ACHN (cell line): ENCODE results near the gene ATP10D.
A peak's percentile ranks its signal among the peaks of the same experiment; 100 is the strongest.

Source experiments
- DNase-seq: peaks from one replicate; pipeline ENCODE4 v3.0.0-alpha.2; 2015
- in situ Hi-C: cut with HindIII; loops from 2 replicates; pipeline ENCODE4 v1.10.0; 2017; ENCODE audit warnings: low sequenced_read_pairs, low pct_ligation_motif_present, low pct_unique_long_range_greater_than_20kb

The ATP10D gene

DNA sequence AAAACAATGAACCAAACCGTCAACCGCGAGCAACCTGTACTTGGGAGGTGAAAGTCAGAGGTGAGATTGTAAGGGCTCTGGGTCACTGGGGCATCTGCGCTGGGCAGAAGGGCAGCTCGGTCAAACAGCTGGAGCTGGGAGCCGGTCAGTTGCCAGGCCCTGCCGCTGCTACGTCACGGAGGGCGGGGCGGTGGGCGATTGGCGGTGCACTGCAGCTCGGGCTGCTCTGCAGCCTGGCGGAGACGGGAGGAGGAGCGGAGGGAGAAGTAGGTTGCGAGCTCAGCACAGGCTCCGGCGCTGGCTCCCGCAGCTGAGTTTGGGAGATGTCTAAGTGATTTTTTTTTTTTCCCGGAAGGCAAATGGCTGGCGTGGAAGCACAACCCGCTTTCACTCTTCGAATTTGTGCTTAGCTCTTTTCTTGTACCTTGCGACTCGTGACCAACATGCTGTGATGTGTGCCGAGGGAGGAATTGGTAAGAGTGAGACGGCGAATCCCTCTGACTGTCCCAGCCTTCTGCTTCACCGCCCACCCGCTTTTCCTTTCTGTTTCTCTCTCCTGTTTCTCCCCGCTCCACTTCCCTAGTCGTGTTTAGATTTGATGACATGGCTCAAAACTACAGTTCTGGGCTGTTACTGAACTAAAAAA, at the start of gene ATP10D:
Gene ATP10D (plus strand): TSS at position 229 of the 646 bp plus-strand sequence. CDS start 27,266 bp downstream, outside the sequence.
- in situ Hi-C loops, result no loop called here
- peak; percentile 90 for DNase-seq

DNA sequence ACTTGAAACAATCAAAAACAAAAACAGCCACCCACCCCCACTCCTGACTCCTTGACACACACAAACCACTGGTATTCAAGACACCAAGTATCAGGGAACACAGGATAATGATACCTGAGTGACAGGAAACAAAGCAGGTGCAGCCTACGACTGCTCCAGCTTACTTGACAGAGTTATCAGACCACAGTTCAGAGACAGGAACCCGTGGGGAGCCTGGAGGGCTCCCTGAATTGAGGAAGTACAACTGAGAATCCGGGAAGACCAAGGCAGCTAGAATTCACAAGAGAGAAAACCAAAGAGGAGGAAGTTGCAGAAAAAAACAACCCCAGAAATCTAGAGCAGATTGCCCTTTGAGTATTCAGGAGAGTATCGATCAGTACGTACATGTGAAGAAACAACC, 42.1 kb upstream of the ATP10D start:
- no peak for DNase-seq

DNA sequence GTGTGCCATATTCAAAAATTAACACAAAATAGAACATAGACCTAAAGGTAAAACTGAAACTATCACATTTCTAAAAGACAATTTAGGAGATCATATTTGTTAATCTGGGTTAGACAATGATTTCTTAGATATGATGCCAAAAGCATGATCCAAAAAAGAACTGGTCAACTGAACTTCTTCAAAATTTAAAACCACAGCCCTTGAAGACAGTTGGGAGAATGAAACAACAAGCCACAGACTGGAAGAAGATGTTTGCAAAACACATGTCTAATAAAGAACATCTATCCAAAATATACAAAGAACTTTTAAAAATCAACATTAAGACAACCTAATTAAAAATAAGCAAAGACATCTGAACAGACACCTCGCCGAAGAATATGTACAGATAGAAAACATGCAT, 41.0 kb upstream of the ATP10D start:
- in situ Hi-C loops, result no loop called here
- DNase-seq, result no peak

More for the DNA sequence above, 42.1 kb upstream of the ATP10D start:
- in situ Hi-C loops, result no loop called here

DNA sequence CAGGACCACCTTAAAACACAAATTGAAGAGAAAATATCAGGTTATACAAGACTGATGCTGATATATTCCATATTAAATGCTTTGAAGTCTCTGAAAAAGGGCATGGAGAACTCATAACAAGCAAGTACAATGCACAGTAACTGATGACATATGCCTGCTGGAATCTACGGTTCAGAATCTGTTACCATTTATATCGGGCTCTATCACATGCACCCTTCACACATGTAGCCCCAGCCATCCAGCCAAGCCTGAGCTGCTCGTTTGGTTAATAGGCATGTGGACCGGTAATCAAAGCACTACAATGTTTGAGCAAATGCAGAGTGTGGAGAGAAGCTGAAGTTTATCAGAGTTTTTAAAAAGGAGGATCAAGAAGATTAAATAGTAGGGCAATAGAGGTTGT, 33.4 kb upstream of the ATP10D start:
- DNase-seq, result no peak
- in situ Hi-C loops, result no loop called here

DNA sequence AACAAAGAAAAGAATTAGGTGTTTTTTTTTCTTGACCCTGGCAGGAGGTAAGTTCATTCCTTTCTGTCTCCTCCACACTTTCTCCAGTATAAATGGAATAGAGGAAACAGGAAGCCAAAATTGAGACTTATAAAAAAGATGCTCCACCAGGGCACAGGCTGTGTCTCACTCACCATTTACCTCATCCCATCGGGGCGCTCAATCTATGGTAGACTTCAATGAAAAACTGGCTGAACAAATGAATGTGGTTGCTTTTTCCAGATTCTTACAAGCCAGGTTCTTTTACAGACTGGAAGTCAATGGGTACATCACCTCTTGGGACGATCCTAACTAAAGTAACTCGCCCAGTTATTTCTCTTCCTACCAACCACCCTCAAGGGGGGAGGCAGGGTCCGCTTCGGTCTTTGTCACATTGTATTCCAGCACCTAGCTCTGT, 22.3 kb upstream of the ATP10D start:
- DNase-seq, result peak; percentile 19
- in situ Hi-C loops, result no loop called here

DNA sequence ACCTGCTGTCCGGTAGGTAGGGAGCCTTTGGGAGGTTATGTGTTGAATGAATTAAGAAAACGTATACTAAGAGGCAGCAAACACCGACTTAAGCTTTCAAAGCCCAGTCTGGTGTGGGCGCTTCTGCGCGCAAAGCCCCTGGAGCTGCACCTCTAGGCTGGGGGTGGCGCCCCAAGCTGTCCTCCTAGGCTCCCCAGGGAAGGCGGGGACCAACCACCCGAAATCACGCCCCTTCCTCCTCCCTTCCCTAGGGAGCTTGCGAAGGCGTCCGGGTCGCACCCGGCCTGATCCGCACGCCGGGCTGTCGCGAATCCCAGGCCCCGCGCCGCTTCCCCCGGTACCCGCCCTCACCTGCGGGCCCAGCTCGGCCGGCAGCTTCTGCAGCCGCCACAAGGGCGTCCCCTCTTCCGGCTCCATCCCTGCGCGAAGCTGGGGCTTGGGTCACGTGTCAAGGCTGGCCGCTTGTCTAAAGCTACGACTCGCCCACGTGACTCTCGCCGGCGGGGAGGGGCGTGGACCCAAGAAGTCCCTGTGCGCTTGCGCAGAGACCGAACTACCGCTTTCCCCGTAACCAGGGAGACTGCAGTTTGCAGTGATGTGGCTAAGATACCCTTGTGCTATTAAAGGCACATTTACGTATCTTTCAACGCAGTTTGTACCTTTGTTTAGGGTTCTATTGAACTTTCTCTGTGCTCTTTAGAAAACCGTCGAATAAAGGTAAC, 21.7 kb upstream of the ATP10D start, which contains the start of gene COMMD8:
Gene COMMD8 (minus strand): TSS at position 468 of the 722 bp plus-strand sequence. CDS start 51 bp downstream, at position 417.
- in situ Hi-C loops, result no loop called here
- DNase-seq, result peak; percentile 93

DNA sequence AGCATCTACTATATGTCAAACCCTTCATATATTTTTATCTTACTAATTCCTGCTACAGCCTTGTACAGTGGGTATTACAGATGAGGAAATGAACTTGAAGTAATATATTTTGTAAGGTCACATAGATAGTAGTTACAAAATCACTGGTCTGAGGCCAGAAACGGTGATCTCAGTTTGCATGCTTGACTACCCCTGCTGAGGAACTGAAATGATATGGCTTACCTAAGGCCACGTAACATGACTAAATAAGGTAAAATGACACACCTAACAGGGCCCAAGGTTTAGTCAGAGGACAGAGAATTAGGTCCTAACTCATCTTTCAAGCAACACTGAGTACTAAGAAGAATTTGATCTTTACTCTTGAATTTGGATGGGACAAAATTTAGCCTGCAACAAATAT, 20.1 kb upstream of the ATP10D start:
- in situ Hi-C loops, result no loop called here

DNA sequence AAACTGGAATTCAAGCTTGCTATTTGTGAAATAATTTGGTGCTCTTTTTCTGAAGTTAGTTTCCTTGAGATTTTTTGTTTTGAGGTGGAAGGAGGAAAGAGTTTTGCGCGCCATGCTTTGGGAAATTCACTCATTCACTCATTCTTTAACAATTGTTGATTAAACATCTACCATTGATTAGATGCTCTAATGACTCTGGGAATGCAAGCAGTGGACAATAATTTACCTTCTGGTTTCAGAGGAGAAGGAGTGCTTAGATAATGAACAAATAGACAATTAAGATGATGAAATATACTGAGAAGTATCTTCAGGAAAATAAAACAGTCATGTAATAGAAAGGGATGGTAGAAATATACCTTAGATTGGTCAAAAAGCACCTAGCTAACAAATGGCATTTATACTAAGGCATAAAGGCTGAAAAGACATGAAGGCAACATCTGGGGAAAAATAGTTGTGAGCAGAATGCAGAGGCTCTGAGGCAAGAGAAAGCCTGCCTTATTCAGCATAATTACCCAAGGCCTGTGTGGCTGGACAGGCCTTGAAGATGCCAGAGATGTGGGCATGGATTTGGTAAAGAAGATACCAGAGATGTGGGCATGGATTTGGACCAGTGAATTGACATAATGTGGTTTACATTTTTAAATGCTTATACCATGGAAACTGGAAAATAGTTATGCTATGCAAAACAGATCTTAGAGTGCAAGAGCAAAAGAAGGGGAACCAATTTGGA, 18.9 kb upstream of the ATP10D start:
- in situ Hi-C loops, result no loop called here
- DNase-seq, result no peak

More for the DNA sequence above, 20.1 kb upstream of the ATP10D start:
- no peak for DNase-seq

DNA sequence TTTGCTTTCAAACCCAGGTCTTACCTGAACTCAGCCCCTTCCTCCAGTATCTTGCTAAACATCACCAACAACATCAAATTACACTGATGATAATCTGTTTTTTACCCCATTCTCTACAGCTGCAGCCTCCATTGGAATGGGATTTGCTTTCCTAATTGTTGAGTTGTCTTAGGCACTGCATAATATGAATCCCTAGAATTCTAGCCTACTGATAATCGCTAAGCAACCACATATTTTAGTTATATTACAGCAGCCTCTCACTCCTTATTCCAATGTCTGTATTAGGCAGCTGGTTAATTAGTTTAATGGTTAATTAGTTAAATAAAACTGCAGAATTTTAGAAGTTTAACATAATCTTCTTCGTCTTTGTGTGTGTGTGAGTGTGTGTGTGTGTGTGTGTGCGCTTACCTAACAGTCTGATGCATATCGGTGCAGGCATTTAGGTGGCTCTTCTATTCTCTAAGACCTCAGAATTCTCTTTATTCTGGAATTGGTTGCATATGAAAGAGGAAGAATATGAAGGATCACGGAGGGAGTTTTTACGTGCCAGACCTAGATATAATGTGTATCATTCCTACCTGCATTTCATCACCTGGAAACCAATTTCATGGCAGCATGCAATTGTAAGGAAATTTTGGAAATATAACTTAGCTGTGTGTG, 16.2 kb upstream of the ATP10D start:
- in situ Hi-C loops, result no loop called here
- DNase-seq, result no peak

DNA sequence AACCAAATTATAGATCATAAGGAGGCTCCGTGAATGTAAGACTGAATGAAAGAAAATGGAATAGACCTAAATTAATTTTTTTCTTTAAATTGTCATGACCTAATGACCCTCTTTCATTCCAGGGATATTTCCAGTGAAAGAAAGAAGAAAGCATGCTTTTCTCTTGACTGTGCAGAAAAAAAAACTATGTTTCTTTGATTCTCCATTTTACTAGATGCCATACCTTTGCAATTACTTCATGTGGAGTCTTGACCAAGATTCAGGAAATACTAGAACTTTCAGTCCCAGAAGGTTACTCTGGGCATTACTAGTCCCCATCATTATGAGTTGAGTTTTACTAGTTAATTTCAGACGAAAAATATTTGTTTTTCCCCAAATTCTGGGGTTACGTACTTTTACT, 15.1 kb upstream of the ATP10D start:
- no peak for DNase-seq
- in situ Hi-C loops, result no loop called here

DNA sequence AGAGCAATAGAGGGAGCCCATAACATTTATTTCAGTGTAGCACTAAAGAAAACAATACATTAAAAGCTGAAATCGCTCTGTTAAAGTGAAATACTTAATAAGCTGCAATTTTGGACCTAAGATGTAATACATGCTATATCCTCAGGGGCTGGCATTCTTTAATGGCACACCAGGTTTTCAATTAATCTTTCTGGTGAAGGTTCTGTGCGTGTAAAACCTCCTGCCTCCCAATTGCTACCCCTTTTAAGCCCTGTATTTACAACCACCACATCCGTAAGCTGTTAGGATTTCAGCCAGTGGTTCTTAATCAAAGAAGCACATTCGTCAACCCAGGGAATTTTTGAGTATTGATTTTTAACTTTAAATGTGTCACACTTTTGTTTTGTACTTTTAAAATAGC, 14.0 kb upstream of the ATP10D start:
- in situ Hi-C loops, result no loop called here

DNA sequence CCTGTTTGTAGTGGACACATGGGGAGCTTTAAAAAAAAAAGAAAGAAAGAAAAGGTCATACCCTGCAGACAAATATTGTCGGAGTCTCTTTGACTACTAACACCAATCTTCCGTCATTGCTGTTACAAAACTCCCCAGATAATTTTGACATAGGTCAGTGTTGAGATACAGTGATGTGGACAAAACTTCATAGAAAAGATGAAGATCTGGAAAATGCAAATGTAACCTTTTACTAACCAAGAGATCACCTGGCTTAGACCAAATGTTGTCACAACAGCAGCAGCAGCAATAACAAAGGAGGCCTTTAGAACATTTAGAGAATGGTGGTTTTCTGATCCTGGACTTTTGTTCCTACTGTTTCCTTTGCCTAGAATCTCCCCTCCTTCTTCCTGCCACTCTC, 13.5 kb upstream of the ATP10D start:
- DNase-seq, result no peak
- in situ Hi-C loops, result no loop called here

More for the DNA sequence above, 14.0 kb upstream of the ATP10D start:
- no peak for DNase-seq

DNA sequence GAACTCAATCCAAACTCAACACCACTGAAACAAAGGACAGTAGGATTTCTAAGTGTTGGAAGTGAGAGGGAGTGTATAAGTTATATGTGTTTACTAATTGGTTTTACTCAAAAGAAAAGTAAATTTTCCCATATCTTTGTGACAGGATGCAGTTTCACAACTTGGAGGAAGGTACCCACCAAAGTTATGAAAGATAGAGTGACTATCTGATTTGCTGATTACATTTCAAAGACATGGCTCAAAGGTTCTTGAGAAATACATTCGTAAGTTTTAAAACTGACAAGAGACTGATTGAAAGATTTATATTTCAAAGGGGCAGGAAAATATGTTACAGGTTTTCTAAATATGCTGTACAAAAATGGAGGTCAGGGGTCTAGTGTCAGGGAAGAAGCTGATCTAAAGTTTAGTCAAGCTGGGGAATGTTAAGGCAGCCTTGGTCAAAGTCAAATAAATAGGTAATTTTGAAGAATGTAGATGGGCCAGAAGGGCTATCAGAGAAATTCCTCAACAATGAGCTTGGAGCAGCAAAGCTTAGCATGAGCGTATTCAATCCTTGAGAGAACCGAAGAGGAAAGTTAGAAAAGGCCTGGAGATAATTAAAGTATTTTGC, 11.8 kb upstream of the ATP10D start:
- no peak for DNase-seq
- in situ Hi-C loops, result no loop called here

DNA sequence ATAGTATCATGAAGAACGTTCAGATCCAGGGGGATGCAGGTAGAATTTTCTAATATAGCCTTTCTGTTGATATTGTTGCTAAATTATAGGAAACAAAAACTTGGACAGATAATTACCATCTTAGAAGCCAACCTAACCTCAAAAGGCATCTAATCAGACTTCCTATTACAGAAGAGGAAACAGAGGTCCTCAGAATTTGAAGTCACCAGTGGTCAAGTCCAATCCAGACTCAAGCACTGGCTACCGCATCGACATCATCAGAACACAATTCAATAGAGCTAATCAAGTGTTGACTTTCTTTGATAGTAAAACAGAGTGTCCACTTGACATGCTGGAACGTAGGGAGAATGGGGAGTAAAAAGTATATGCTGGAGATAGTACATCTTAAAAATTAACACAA, 10.3 kb upstream of the ATP10D start:
- no peak for DNase-seq
- in situ Hi-C loops, result no loop called here

DNA sequence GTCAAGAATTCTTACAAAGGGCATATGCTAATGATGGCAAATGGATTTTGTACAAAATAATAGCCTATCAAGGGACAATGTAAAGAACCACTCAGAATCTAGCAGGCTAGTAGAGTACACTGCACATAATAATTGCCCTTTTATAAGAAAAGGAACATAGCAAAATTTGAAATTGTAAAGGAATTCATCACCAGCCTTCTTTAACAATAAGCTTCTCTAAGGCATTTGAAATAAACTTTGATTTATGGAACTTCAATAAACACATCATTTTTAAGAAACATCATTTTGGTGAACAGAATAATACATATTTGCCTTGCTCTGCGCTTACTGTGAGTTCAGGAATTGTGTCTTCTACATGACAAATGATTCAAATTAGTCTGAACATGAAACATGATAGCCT, 9.7 kb upstream of the ATP10D start:
- in situ Hi-C loops, result no loop called here
- DNase-seq, result no peak

DNA sequence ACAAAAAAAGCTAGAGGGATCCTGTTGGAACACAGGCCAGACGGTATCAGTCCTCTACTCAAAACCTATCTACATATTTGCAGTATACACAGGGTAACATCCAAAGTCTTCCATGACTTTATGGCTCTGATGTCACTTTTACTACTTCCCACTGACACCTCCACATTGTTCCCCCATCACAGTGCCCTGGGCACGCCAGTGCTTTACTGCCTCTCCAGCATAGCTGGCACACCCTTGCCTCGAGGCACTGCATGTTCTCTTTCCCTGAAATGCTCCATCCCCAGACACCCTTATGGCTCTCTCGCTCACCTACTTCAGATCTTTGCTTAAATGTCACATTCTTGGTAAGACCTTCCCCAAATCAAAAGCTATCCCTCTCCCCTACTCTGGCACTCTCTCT, 6.3 kb upstream of the ATP10D start:
- in situ Hi-C loops, result no loop called here
- no peak for DNase-seq

DNA sequence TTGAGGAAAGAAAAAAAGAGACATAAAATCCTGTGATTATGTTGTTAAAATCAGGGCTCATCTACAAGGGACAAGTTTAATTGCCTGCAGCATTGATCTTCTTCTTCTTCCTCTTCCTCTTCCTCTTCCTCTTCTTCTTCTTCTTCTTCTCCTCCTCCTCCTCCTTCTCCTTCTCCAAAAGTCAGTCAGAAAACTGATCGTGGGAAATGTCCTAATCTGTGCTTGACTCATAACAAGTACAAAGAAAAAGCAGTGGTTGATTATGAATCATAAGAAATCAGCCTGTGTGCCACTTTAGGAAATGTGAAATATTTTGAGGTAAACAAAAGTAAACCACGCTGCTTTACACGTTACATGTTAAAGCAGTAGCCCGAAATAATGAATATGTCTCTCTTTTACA, 2.7 kb upstream of the ATP10D start:
- in situ Hi-C loops, result no loop called here
- no peak for DNase-seq

DNA sequence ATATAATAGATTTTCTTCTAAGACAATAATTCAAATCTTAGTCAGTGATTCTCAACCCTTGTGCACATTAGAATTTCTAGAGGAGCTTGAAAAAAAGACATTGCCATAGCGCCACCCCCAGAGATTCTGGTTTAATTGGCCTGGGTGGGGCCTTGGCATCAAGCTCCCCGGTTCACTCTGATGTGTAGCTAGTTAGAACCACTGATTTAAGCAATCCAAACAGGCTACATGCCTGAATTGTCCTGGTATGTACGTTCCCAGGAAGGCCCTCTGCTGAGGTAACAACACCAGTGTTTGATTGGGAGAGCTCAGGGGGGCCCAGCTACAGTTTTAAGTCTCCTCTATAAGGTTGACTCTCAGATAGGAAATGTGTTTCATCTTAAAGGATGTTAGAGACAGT, 1.3 kb upstream of the ATP10D start:
- DNase-seq, result no peak
- in situ Hi-C loops, result no loop called here

DNA sequence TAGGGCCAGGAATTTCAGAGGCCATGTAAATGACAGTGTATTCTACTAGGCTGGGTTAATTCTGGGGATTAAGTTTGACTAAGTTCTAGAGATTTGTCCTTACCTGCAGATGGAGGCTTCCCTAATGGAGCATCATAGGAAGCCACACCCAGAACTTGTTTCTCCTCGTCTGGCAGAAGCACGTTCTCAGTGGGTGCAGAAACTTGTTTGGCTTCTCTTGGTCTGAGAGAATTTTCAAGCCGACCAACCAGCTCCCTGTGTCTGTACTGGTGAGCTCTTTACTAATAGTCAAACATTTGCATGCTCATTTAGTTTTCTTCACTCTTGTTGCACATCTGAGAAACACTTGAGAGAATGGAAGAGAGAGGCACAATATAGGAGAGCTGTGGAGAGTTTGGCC, 907 bp upstream of the ATP10D start:
- in situ Hi-C loops, result no loop called here
- DNase-seq, result no peak
